Measurements from ENCODE around the gene METTL25B. TPM values are rescaled to one million over a fixed set of nuclear protein-coding genes. Genes with fewer than 3 reads are reported as not detected.

The METTL25B gene
- total and polyA plus RNA-seq, 12 donors = 12.8 to 45.2 (median 15.6) TPM

DNA sequence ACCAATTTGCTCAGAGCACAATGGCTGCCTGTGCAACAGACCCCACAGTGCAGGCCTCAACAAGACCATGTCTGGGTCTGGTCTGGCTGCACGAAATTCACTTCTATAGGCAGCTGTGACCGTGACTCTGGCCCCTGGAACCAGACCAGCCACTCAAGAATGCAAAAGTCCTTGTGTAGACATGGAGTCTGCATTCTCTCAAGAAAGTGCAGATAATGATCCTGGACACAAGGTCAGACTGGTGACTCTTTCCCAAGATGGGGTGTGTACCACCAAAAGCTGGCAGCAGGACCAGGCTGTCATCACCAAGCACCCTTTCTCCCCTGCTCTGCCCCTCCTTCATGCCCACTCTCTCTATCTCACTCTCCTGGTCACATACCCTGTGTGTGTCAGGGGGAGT is 7.1 kb upstream of the METTL25B start:
- intact Hi-C loops (cut with DNase I) = loop anchor here in 7 of 10 donors (2.0 to 10.0 kb wide), 4 partner anchors 30 to 204 kb away; partner anchors contain the start of genes INSRR (in 2 of the 7) and LRRC71 (in 1 of the 7)
- peaks cover 0 to 63% (median 20%) of the 10 kb centered on the region in 9 donors for H3K36me3 ChIP-seq

DNA sequence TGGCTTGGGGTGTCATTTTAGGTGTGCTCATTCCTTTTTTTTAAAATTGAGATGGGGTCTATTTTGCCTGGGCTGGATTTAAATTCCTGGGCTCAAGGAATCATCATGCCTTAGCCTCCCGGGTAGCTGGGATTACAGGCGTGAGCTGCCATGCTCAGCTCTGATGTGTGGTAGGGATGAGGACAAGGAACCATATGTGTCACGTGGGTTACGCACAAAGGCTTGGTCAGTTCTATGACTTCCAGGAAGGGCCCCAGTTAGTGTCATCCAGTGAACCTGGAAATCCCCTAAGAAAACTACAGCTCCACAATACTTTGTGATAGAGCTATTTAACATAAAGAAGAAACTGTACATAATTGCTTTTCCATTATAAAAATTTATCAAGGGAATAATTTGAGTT is 6.7 kb upstream of the METTL25B start:
- ATAC-seq (no peak), DNase-seq (no peak)
- Histone ChIP-seq H3K36me3 (peaks cover 0 to 63% (median 20%) of the 10 kb centered on the region in 9 donors), H3K4me1 (peaks cover 16 to 24% (median 20%) of the 10 kb centered on the region in 9 donors), H3K27me3 (no peaks in the 10 kb centered on the region), H3K27ac (no peak overlapping the region), H3K4me3 (no peak overlapping the region), H3K9me3 (no peaks in the 10 kb centered on the region)
- TF ChIP-seq, protein P1, sequence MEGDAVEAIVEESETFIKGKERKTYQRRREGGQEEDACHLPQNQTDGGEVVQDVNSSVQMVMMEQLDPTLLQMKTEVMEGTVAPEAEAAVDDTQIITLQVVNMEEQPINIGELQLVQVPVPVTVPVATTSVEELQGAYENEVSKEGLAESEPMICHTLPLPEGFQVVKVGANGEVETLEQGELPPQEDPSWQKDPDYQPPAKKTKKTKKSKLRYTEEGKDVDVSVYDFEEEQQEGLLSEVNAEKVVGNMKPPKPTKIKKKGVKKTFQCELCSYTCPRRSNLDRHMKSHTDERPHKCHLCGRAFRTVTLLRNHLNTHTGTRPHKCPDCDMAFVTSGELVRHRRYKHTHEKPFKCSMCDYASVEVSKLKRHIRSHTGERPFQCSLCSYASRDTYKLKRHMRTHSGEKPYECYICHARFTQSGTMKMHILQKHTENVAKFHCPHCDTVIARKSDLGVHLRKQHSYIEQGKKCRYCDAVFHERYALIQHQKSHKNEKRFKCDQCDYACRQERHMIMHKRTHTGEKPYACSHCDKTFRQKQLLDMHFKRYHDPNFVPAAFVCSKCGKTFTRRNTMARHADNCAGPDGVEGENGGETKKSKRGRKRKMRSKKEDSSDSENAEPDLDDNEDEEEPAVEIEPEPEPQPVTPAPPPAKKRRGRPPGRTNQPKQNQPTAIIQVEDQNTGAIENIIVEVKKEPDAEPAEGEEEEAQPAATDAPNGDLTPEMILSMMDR (IDR thresholded peaks at IDR 0.05) = no peak
- intact Hi-C loops (cut with DNase I) = loop anchor here in 7 of 10 donors (2.0 to 10.0 kb wide), 4 partner anchors 31 to 203 kb away; partner anchors contain the start of genes INSRR (in 2 of the 7) and LRRC71 (in 1 of the 7)
- 77 to 89% methylated on average over 4 of the region's 4 CpGs for WGBS, 2 donors

More for the DNA sequence above, 7.1 kb upstream of the METTL25B start:
- Histone ChIP-seq H3K4me3 (no peak overlapping the region), H3K27me3 (no peaks in the 10 kb centered on the region), H3K4me1 (peaks cover 12 to 20% (median 15%) of the 10 kb centered on the region in 9 donors), H3K27ac (no peak overlapping the region), H3K9me3 (no peaks in the 10 kb centered on the region)
- DNase-seq (no peak), ATAC-seq (no peak)
- 55 to 56% methylated on average over 2 of the region's 2 CpGs for WGBS, 2 donors
- TF ChIP-seq, protein P1 (IDR thresholded peaks at IDR 0.05) = no peak

DNA sequence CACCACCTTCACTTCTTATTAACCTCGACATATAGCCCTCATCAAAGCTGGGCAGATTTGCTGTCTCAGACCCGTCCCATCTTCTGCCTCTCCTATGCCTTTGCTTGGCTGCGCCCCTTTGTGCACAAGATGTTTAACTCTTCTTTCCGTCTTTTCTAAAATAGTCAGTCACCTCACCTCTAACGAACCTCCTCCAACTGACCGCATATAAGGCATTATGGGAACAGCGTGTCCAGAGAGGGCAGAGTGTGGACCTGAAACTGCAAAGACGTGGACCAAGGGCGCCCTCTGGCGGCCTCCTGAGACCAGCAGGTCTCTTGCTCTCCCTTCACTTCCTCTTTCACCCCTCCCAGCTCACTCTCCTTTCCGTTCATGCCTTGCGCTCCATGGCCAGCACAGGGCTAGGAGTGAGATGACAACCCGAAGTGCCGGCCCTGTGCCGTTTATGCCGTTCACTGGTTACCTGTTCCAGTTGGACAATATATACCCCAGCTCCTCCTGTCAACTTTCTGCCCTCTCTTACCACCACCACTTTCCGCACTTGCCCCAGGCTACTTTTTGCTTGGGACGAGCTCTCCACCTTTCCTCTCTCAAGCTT is 2.5 kb upstream of the METTL25B start:
- intact Hi-C loops (cut with DNase I) = loop anchor here in 9 of 10 donors (1.0 to 10.0 kb wide), 10 partner anchors 16 to 199 kb away; partner anchors contain the start of genes PRCC (in 4 of the 9), INSRR (in 2 of the 9), PEAR1 (in 2 of the 9) and LRRC71 (in 1 of the 9)
- Histone ChIP-seq H3K36me3 (peaks cover 0 to 48% (median 20%) of the 10 kb centered on the region in 9 donors), H3K4me3 (peak overlapping the region in 9 of 10 donors; percentile 14 to 86 (median 36)), H3K27ac (peak overlapping the region in 4 of 10 donors; percentile 2 to 37 (median 22)), H3K9me3 (no peaks in the 10 kb centered on the region), H3K4me1 (peaks cover 21 to 52% (median 44%) of the 10 kb centered on the region in 9 donors), H3K27me3 (no peaks in the 10 kb centered on the region)
- TF ChIP-seq, protein P1 (IDR thresholded peaks at IDR 0.05) = peak; percentile 78 to 98 (median 96)
- peak; percentile 56 to 81 (median 70) for ATAC-seq
- DNase-seq = peak; percentile 88 to 89
- WGBS, 2 donors = 11 to 12% methylated on average over 18 of the region's 18 CpGs

DNA sequence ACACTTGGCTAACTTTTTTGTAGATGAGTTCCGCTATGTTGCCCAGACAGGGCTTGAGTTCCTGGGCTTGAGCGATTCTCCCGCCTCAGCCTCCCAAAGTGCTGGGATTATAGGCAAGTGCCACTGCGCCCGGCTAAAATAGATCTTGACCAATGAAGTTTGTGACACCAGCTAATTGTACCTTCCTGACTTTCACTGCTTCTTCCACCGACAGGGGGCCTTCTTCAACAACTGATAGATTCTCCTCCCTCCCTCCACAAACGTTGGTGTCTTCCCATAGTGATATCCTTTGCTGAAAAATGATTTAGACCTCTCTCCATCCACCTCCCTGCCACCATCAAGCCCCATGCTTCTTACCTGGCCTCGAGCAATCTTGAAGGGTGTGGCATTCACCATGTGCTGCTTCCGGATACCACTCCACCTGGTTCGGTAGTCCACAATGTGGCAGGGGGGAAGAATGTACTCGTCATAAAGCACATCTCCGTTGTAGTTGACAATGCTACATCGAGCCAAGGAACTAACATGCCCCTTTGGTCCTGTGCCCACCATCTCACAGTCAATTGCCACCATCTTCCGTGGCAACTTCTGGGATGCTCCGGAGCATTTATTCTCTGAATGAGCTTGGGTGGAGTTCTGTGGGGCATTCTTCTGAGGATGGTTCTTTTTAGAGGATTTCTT is 1.6 kb upstream of the METTL25B start:
- Histone ChIP-seq H3K27ac (peak overlapping the region in 1 of 10 donors; percentile 2), H3K36me3 (peaks cover 0 to 39% (median 20%) of the 10 kb centered on the region in 9 donors), H3K4me1 (peaks cover 21 to 52% (median 44%) of the 10 kb centered on the region in 9 donors), H3K27me3 (no peaks in the 10 kb centered on the region), H3K4me3 (peak overlapping the region in 6 of 10 donors; percentile 36 to 86 (median 60)), H3K9me3 (no peaks in the 10 kb centered on the region)
- ATAC-seq (peak in 1 of 8 donors; percentile 15), DNase-seq (peak in 1 of 2 donors; percentile 56)
- 55 to 56% methylated on average over 15 of the region's 15 CpGs for WGBS, 2 donors
- TF ChIP-seq, protein P1 (IDR thresholded peaks at IDR 0.05) = peak in 8 of 9 donors; percentile 13 to 59 (median 55)
- intact Hi-C loops (cut with DNase I) = loop anchor here in 8 of 10 donors (1.0 to 10.0 kb wide), 8 partner anchors 15 to 198 kb away; partner anchors contain the start of genes PRCC (in 4 of the 8), INSRR (in 2 of the 8), PEAR1 (in 2 of the 8) and LRRC71 (in 1 of the 8)
